Activated T-helper 17 cell treated with anti-CD3 and anti-CD28 coated beads, Interleukin-2, amount 50 U/mL, for 72 hours (primary cell): Measurements from ENCODE around the gene IL11RA. TPM values are rescaled to one million over a fixed set of nuclear protein-coding genes. Genes with fewer than 3 reads are reported as not detected.

ENCODE experiments used
- ATAC-seq: fragments of 150-1000 bp; cut with Tn5 transposase; replicated peaks from 2 replicates; pipeline ENCODE4 v1.10.0; 2021; ENCODE audit warnings: mild to moderate bottlenecking, moderate library complexity
- H3K27ac Mint-ChIP-seq: one replicate; pipeline ENCODE4 v1.8.0; 2022; ENCODE audit warnings: mixed read lengths
- H3K27me3 Mint-ChIP-seq: one replicate; pipeline ENCODE4 v1.8.0; 2022; ENCODE audit warnings: mixed read lengths
- H3K36me3 Mint-ChIP-seq: one replicate; pipeline ENCODE4 v1.8.0; 2022; ENCODE audit warnings: low read depth, mild to moderate bottlenecking, mixed read lengths
- H3K4me1 Mint-ChIP-seq: one replicate; pipeline ENCODE4 v1.8.0; 2022; ENCODE audit warnings: mixed read lengths
- H3K4me3 Mint-ChIP-seq: one replicate; pipeline ENCODE4 v1.8.0; 2022; ENCODE audit warnings: mild to moderate bottlenecking, mixed read lengths
- H3K9me3 Mint-ChIP-seq: one replicate; pipeline ENCODE4 v1.8.0; 2022; ENCODE audit warnings: mixed read lengths
- total RNA-seq, 2 donors: library from RNA; stranded (reverse); gene quantifications; one replicate each; pipeline ENCODE4 v1.2.3, GENCODE V29; 2022

Gene IL11RA
- total RNA-seq, 2 donors from 2014 or later, result 30.4 to 48.9 TPM

DNA sequence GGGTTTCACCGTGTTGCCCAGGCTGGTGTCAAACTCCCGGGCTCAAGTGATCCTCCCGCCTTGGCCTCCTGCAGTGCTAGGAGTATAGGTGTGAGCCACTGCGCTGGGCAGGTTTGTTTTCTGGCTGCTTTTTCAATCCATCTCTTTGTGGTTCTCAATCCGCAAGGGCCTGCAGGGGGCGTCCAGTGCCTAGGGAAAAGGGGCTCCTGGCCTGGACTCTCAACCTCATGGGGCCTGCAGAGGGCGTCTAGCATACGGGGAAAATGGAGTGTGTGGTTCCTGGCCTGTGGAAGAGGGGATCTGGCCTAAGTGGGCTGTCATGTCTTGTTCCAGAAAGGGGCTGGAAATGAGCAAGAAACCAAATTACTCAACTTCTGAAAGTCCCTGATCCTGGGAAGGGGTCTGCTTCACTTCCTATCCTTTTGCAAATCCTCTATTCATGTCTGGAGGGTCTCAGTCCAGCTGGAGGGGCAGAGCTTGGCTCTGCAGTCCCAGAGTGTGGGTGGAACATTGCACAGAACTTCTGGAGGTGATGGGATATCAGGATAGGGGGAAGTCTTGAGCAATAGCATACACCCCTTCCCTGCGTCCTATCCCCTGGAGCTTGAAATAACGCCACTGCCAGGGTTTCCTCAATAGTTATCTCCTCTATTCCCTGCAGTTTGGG is 23.2 kb downstream of the IL11RA start:
- peak; percentile 57 for ATAC-seq
- H3K4me1 Mint-ChIP-seq, result peaks cover 5% of the 10 kb centered on the region
- no peaks in the 10 kb centered on the region for H3K27me3 Mint-ChIP-seq
- no peak overlapping the region for H3K27ac Mint-ChIP-seq
- H3K9me3 Mint-ChIP-seq, result no peaks in the 10 kb centered on the region
- no peaks in the 10 kb centered on the region for H3K36me3 Mint-ChIP-seq
- no peak overlapping the region for H3K4me3 Mint-ChIP-seq

DNA sequence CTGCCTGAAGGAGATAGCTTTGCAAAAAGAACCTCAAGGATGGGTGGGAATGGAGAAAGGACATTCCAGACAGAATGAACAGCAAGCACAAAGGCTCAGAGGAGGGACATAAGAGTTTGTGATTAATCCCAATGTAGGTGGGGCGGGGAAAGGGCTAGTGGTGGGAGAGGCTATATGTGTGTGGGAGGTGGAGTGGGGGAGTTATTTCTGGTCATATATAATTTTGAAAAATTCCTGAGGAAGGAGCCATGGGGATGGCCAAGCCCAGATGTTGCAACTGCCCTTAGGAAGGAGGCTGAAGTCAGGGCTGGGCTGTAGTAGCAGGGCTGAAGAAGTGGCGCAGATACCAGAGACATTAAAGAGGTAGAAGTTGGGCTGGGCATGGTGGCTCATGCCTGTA is 23.9 kb downstream of the IL11RA start:
- H3K36me3 Mint-ChIP-seq, result no peaks in the 10 kb centered on the region
- no peak for ATAC-seq
- H3K9me3 Mint-ChIP-seq, result no peaks in the 10 kb centered on the region
- no peak overlapping the region for H3K4me3 Mint-ChIP-seq
- peaks cover 5% of the 10 kb centered on the region for H3K4me1 Mint-ChIP-seq
- H3K27me3 Mint-ChIP-seq, result no peaks in the 10 kb centered on the region
- H3K27ac Mint-ChIP-seq, result no peak overlapping the region

DNA sequence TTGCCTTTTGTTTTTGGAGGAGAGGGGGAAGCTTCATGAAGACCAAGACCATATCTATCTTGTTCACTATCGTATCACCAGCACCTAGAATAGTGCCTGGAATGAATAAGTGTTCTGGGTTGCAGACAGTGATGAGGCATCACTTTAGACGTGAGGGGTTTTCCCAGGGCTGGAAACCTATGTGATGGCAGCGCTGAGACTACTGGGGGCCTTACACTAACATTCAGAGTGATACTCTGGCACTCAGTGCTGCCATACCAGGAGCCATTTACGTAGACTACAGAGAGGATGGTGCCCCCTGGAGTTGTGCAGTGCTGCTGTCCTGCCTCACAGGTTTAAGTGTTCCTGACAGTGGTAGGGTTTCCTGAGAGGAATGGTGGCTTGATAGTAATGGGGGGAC is 32.2 kb downstream of the IL11RA start:
- no peaks in the 10 kb centered on the region for H3K27me3 Mint-ChIP-seq
- H3K36me3 Mint-ChIP-seq, result no peaks in the 10 kb centered on the region
- no peak overlapping the region for H3K4me3 Mint-ChIP-seq
- H3K27ac Mint-ChIP-seq, result peak overlapping the region; percentile 34
- peaks cover 9% of the 10 kb centered on the region for H3K4me1 Mint-ChIP-seq
- H3K9me3 Mint-ChIP-seq, result no peaks in the 10 kb centered on the region
- ATAC-seq, result peak; percentile 99

DNA sequence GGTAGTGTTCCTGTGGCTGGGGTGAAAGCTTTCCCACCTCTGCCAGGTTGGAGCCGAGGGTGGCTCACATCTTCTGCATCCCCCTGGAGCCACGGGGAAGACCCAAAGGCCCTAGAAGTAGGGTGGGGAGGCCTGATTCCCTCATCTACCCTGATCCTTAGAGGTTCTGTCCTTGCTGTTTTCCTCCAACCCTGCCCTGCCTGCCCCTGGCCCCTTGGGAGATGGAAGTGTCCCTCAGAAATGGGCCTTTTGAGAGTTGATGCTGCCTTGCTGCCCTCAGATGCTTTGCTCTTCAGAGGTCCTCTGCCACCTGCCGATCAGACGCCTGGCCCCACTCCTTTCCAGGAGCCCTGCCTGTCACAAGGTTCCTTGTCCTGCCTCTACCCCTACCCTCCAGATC is 32.8 kb downstream of the IL11RA start:
- Mint-ChIP-seq H3K4me1 (peaks cover 9% of the 10 kb centered on the region), H3K4me3 (no peak overlapping the region), H3K27ac (peak overlapping the region; percentile 34), H3K9me3 (no peaks in the 10 kb centered on the region), H3K27me3 (no peaks in the 10 kb centered on the region), H3K36me3 (no peaks in the 10 kb centered on the region)
- no peak for ATAC-seq

DNA sequence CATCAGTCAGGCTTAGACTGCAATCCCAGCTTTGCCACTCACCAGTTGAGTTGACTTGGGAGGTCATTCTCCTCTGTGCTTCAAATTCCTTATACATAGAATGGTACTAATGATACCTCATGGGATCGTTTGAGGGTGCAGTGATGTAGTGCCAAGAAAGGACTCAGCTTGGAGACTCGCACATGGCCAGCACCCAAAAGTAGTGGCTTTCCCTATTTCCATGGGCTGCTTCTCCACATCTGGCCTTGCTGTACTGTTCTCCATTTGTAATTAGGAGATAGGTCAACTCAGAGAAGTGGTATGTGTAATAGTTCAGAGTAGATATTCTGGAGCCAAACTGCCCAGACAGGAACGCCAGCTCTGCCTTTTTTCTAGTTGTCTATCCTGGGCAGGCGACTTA is 33.6 kb downstream of the IL11RA start:
- ATAC-seq, result no peak
- Mint-ChIP-seq H3K4me3 (no peak overlapping the region), H3K27ac (peak overlapping the region; percentile 34), H3K4me1 (peaks cover 9% of the 10 kb centered on the region), H3K9me3 (no peaks in the 10 kb centered on the region), H3K27me3 (no peaks in the 10 kb centered on the region), H3K36me3 (no peaks in the 10 kb centered on the region)

DNA sequence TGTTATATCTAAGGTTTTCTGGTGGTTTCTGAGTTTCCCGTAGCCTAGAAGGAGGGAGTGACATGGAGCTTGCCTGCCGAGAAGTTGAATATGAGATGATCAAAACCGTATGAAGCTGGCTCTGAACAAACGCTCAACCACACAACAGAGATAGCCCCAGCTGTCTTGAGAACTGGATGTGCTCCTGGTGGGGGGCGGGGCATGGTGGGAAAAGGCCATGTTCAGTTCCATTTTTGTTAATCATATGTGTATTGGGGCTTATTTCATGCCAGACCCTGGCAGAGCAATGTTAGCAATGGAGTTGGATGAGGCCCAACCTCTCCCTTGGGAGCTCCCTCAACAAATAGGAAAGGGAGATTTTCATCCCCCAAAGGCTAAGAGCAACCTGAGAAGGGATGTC is 34.2 kb downstream of the IL11RA start:
- Mint-ChIP-seq H3K9me3 (no peaks in the 10 kb centered on the region), H3K4me3 (no peak overlapping the region), H3K27me3 (no peaks in the 10 kb centered on the region), H3K27ac (no peak overlapping the region), H3K36me3 (no peaks in the 10 kb centered on the region), H3K4me1 (peaks cover 9% of the 10 kb centered on the region)
- no peak for ATAC-seq

DNA sequence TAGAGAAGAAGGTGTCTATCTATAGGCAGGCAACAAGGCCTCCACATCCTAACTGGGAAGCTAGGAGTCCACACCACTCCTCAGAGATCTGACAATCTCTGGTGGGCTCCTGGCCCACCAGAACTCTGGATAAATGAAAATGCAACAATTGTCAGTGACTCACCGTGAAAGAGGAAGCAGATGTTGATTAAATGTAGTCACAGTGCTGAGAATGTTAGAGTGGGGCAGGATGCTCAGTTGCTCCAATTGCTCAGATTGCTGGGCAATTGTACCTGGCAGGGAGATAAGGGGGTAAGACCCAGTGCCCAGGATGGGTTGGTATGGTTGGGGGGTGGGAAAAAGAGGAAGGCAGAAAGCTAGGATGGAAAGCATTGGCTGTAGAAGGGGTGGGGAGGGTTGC is 34.7 kb downstream of the IL11RA start:
- Mint-ChIP-seq H3K4me1 (peaks cover 9% of the 10 kb centered on the region), H3K9me3 (no peaks in the 10 kb centered on the region), H3K27ac (no peak overlapping the region), H3K4me3 (no peak overlapping the region), H3K36me3 (no peaks in the 10 kb centered on the region), H3K27me3 (no peaks in the 10 kb centered on the region)
- ATAC-seq, result no peak

DNA sequence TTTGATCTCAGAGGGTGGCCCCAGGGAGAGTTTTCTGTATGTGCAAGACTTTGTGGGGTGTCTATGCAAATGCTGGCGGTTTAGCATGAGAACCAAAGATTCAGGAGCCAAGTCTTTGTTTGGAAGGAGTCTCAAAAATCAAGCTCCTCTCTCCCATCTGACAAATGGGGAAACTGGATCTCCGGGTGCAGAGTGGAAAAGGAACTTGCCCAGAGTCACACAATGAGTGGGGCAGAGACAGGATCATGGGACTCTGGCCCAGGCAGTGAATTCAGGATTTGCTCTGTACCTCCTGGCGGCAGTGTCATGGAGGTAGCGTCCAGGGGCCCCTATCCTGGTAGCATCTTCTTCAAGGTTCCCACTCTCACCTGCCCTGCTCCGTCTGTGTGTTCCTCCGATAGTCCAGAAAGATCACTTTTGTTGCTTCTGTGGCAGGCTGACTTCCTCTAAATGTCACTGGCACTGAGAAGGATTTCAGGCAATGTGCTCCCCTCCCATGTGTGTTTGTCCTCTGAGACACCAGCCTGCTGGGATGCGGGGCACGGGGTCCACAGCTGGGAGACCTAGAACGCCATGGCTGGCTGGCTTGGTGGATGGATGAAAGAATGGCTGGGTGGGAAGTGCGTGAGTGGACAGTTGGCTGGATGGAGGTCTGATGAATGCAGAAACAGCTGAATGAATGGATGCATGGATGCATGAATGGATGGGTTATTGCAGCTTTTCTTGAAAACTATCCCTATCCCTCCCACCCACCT is 35.5 kb downstream of the IL11RA start:
- no peak for ATAC-seq
- Mint-ChIP-seq H3K27ac (no peak overlapping the region), H3K9me3 (no peaks in the 10 kb centered on the region), H3K27me3 (no peaks in the 10 kb centered on the region), H3K4me3 (no peak overlapping the region), H3K36me3 (no peaks in the 10 kb centered on the region), H3K4me1 (peaks cover 9% of the 10 kb centered on the region)

DNA sequence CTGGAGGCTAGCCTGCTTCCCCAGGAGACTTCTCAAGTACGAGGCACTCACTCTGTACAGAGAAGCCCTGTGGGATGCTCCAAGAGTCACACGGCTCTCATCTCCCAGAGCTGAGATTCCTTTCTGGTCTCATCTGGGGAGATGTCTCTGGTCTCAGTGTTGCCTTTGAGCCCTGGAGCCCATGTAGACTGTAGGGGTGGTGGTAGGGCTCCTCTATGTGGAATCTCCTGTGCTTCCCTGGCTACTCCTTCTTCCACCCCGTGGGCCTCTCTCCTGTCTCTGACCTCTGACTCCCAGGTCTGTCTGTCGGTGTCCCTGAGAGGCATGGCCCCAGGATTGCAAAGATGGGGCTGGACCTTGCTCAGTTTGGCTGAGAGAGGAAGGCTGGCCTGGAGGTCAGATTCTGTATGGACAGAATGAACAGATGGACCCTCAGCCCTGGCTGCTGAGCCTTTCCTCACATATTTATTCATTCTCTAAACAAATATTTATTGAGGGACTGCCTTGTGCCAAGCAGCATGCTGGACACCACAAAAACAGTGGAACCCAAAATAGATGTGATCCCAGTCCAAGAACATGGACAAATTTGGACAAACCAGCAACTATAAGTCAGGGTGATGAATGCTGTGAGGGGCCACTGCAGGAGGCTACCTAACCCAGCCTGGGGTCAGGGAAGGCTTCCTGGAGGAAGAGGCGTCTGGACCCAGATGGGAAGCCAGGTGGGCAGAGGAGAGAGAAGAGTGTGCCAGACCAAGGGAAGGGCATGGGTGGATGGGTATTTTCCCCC is 36.5 kb downstream of the IL11RA start:
- H3K4me1 Mint-ChIP-seq, result peaks cover 9% of the 10 kb centered on the region
- no peak for ATAC-seq
- H3K36me3 Mint-ChIP-seq, result no peaks in the 10 kb centered on the region
- no peak overlapping the region for H3K27ac Mint-ChIP-seq
- no peaks in the 10 kb centered on the region for H3K9me3 Mint-ChIP-seq
- H3K27me3 Mint-ChIP-seq, result no peaks in the 10 kb centered on the region
- H3K4me3 Mint-ChIP-seq, result no peak overlapping the region

DNA sequence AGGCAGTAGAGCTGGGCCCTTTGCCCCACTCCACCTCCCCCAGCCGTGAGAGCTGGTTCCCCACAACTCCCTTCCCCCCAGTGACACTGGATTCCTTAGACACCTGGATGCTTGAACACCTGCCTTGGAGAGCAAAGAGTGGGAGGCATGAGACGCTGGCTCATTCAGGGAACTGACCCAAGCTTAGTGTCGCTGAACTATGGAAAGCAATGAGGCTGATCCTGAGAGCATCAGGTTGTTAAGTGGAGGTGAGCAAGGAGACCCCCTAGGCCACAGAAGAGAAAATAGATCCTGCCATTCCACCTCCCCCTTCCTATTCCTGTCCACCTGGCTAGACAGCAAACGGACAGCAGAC is 37.1 kb downstream of the IL11RA start:
- no peaks in the 10 kb centered on the region for H3K9me3 Mint-ChIP-seq
- peaks cover 4% of the 10 kb centered on the region for H3K4me1 Mint-ChIP-seq
- no peaks in the 10 kb centered on the region for H3K36me3 Mint-ChIP-seq
- no peaks in the 10 kb centered on the region for H3K27me3 Mint-ChIP-seq
- no peak for ATAC-seq
- H3K27ac Mint-ChIP-seq, result no peak overlapping the region
- no peak overlapping the region for H3K4me3 Mint-ChIP-seq

DNA sequence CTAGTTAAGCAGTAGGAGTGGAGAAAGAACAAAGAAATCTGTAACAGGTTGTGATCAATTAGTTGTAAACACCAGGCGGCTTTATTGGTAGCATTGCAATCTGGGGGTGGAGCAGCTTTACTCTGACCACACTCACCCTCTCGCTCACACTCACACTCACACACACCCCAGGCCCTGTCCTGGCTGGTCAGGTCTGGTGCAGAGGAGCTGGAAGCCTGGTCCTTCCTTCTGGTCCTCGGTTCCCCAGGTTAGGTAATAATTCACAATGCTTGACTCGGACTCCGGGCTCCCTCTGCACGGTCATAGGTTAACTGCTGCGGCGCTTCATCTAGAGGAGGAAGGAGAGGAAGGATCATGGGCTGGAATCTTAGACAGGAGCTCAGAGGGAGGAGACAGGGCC is 37.5 kb downstream of the IL11RA start:
- Mint-ChIP-seq H3K27ac (no peak overlapping the region), H3K9me3 (no peaks in the 10 kb centered on the region), H3K4me1 (no peaks in the 10 kb centered on the region), H3K27me3 (no peaks in the 10 kb centered on the region), H3K4me3 (no peak overlapping the region), H3K36me3 (no peaks in the 10 kb centered on the region)
- ATAC-seq, result no peak

DNA sequence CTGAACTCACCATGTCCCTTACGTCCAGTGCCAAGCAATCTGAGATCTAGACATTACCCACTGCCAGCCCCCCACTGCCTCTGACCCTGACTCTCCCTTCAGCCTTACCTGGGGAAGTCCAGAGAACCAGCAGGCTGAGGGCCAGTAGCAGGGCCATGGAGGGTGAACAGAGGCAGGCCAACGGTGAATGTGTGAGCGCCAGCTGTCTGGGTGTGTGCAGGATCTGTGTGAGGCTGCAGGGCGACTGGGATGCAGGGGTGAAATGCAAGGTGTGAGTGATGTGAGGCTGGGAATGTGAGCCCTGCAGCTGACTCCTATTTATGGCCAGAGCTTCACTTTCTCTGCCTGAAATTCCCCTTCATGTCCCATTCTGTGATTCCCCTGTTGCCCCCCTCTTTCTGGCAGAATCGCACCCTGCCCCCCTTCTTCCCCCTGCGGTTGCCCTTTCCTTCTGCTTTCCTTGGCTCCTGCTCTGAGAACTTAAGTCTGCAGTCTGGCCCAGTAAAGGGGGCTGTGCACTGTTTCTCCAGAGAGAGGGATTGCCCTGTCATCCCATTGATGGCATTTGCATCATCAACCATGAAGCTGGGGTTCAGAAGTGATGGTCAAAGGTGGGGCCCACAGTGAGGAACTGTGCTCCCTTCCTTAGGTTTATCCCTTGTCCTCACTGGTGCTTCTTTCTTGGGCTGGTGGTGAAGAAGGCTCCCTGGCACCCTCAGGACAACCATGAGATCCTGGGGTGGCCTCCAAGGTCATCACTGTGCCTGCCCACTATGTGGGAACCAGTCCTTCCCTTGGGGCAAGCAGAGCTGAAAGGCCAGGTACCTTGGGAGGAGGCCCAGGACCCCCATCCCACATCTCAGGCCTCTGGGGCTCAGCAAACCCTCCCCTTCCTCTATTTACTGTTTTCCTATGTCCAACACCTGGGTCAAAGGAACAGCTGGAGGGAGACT is 39.3 kb downstream of the IL11RA start, which contains the start of gene CCL19:
CCL19 (minus strand) TSS at position 294 of the 953 bp plus-strand sequence; CDS start at position 157, 137 bp downstream.
- H3K36me3 Mint-ChIP-seq, result no peaks in the 10 kb centered on the region
- H3K4me3 Mint-ChIP-seq, result no peak within 1 kb of the TSS
- no peaks in the 10 kb centered on the region for H3K27me3 Mint-ChIP-seq
- H3K9me3 Mint-ChIP-seq, result no peaks in the 10 kb centered on the region
- no peaks in the 10 kb centered on the region for H3K4me1 Mint-ChIP-seq
- H3K27ac Mint-ChIP-seq, result no peak within 1 kb of the TSS
- no peak for ATAC-seq

DNA sequence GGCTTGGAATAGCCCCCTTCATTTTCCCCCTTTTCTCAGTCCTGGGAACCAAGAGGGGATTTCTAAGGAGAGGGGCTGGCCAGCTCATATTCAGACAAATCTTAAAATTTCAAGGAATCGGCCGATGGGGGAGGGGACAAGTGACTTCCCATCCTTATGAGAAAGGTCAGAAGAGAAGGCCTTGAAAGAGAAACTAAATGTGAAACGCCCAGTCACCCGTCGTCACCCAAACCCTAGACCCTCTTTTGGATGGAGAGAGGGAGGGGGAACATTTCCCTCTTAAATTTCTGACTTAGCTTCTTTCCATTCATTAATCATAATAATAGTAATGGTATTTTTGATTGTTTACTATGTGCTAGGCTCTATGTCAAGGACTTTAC is 39.9 kb downstream of the IL11RA start:
- ATAC-seq, result no peak
- Mint-ChIP-seq H3K27me3 (no peaks in the 10 kb centered on the region), H3K36me3 (no peaks in the 10 kb centered on the region), H3K4me1 (no peaks in the 10 kb centered on the region), H3K4me3 (no peak overlapping the region), H3K9me3 (no peaks in the 10 kb centered on the region), H3K27ac (no peak overlapping the region)

DNA sequence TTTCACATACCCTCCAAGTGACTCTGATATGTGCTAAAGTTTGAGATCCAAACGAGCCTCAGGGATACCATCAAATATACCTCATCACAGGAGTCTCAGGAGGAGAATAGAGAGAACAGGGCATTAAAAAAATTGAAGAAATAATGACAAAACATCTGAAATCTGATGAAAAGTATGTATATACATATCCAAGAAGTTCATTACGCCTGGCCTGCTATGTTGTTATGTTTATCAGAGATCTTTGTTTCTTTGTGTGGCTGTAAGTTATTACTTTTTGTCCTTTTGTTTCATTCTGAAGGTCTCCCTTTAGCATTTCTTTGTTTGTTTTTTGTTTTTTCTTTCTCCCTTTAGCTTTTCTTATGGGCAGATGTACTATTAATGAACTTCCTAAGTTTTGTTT is 41.6 kb downstream of the IL11RA start:
- Mint-ChIP-seq H3K36me3 (no peaks in the 10 kb centered on the region), H3K27ac (no peak overlapping the region), H3K27me3 (no peaks in the 10 kb centered on the region), H3K9me3 (no peaks in the 10 kb centered on the region), H3K4me1 (no peaks in the 10 kb centered on the region), H3K4me3 (no peak overlapping the region)
- ATAC-seq, result no peak
